A673 (cell line): ENCODE data around the gene LCE1E. TPM values are rescaled to one million over a fixed set of nuclear protein-coding genes. Genes with fewer than 3 reads are reported as not detected.

Experiments used
- BruUV-seq: library from RNA; stranded (reverse); fragments of 400-500 nt; replicated peaks from 2 replicates; lab custom pipeline; 2021; lab: Mats Ljungman, UMichigan
- CTCF ChIA-PET: fragments of 300-600 bp; sonication (Branson Sonifier 250); formaldehyde crosslinking; loops from one replicate; lab custom pipeline; 2022; ENCODE audit warnings: antibody characterized with exemption; lab: Charles Lee
- POLR2A ChIA-PET: fragments of 300-600 bp; sonication (Branson Sonifier 250); formaldehyde crosslinking; loops from one replicate; lab custom pipeline; 2022; ENCODE audit warnings: antibody characterized with exemption; ENCODE audit not compliant: low non-redundant PET; lab: Charles Lee
- DNase-seq: peaks from one replicate; pipeline ENCODE4 v3.0.0-alpha.2; 2015; ENCODE audit warnings: low spot score
- H3K27ac ChIP-seq: fragments of 200-600 bp; sonication (generic); 2 replicates; pipeline ENCODE4 v1.5.1; 2016; ENCODE audit warnings: mixed run types, low read depth, mild to moderate bottlenecking, mixed read lengths, antibody characterized with exemption, low read length; ENCODE audit not compliant: poor library complexity, severe bottlenecking
- H3K27me3 ChIP-seq: fragments of 200-600 bp; sonication (generic); replicated peaks from 2 replicates; pipeline ENCODE4 v1.6.1; 2017; ENCODE audit warnings: mixed run types, low read depth, mild to moderate bottlenecking, mixed read lengths, antibody characterized with exemption, low read length; ENCODE audit not compliant: insufficient read depth, poor library complexity
- H3K36me3 ChIP-seq: fragments of 200-600 bp; sonication (generic); 2 replicates; pipeline ENCODE4 v1.6.1; 2016; ENCODE audit warnings: mixed run types, mild to moderate bottlenecking, mixed read lengths, antibody characterized with exemption, low read length; ENCODE audit not compliant: insufficient read depth, poor library complexity, severe bottlenecking
- H3K4me1 ChIP-seq: fragments of 200-600 bp; sonication (generic); 2 replicates; pipeline ENCODE4 v1.6.1; 2017; ENCODE audit warnings: mixed run types, mild to moderate bottlenecking, mixed read lengths, antibody characterized with exemption, low read length; ENCODE audit not compliant: insufficient read depth, poor library complexity, severe bottlenecking
- H3K4me3 ChIP-seq: fragments of 200-600 bp; sonication (generic); 2 replicates; pipeline ENCODE4 v1.5.1; 2016; ENCODE audit warnings: low read depth, mixed run types, mild to moderate bottlenecking, mixed read lengths, low read length; ENCODE audit not compliant: poor library complexity, severe bottlenecking
- H3K9me3 ChIP-seq: fragments of 200-600 bp; sonication (generic); 2 replicates; pipeline ENCODE4 v1.6.1; 2016; ENCODE audit warnings: mixed run types, low read depth, mild to moderate bottlenecking, mixed read lengths, antibody characterized with exemption, low read length; ENCODE audit not compliant: poor library complexity, severe bottlenecking
- CTCF ChIP-seq: fragments of 300-800, 200-600 bp; sonication (generic); conservative IDR thresholded peaks from 2 replicates; pipeline ENCODE4 v1.5.1; 2017; ENCODE audit warnings: low read depth, mild to moderate bottlenecking, antibody characterized with exemption, low read length, moderate library complexity, mixed read lengths
- EZH2 ChIP-seq: fragments of 200-600 bp; sonication (generic); IDR thresholded peaks from 2 replicates; pipeline ENCODE4 v1.6.1; 2017; ENCODE audit warnings: borderline replicate concordance, low read depth, mild to moderate bottlenecking, mixed read lengths, antibody characterized with exemption, low read length; ENCODE audit not compliant: poor library complexity, severe bottlenecking
- intact Hi-C: fragments of 100-400 bp; cut with micrococcal nuclease; formaldehyde crosslinking; loops from one replicate; pipeline ENCODE4 v1.10.0; 2022; ENCODE audit not compliant: unreplicated experiment
- total RNA-seq: library from RNA; stranded (reverse); gene quantifications from 2 replicates; pipeline ENCODE4 v1.2.3, GENCODE V29; 2021

Gene LCE1E
- total RNA-seq, 1 experiment from 2014 or later, result not detected

- ChIA-PET CTCF (no interaction called here), POLR2A (no interaction called here)
- TF ChIP-seq CTCF (no peak), EZH2 (no peak)
Observed at GRCh38 chr1:152753586-152753985, 32.5 kb upstream of the LCE1E start.

GRCh38 chr1:152756872-152757271 is 29.2 kb upstream of the LCE1E start:
- Histone ChIP-seq H3K27me3 (peaks cover 3% of the 10 kb centered on the region), H3K4me3 (no peak overlapping the region)

More at GRCh38 chr1:152753586-152753985, 32.5 kb upstream of the LCE1E start:
- H3K9me3 ChIP-seq, result no peaks in the 10 kb centered on the region
- no peak overlapping the region for H3K4me3 ChIP-seq
- H3K4me1 ChIP-seq, result no peaks in the 10 kb centered on the region
- no peaks in the 10 kb centered on the region for H3K36me3 ChIP-seq
- no TSS peak for BruUV-seq
- no peak overlapping the region for H3K27ac ChIP-seq
- no peak for DNase-seq
- intact Hi-C loops, result no loop called here
- peaks cover 18% of the 10 kb centered on the region for H3K27me3 ChIP-seq

GRCh38 chr1:152757747-152758146 is 28.3 kb upstream of the LCE1E start, which contains the start of gene KPRP:
Gene KPRP, plus strand, starts transcription at chr1:152758025. Its CDS starts 1,564 bp downstream, at chr1:152759589.
- Histone ChIP-seq H3K4me1 (no peaks in the 10 kb centered on the region), H3K4me3 (no peak within 1 kb of the TSS), H3K27me3 (peaks cover 3% of the 10 kb centered on the region), H3K36me3 (no peaks in the 10 kb centered on the region), H3K27ac (no peak within 1 kb of the TSS), H3K9me3 (no peaks in the 10 kb centered on the region)
- intact Hi-C loops, result no loop called here
- TF ChIP-seq EZH2 (no peak), CTCF (no peak)
- POLR2A ChIA-PET, result no interaction called here
- DNase-seq, result no peak
- CTCF ChIA-PET, result no interaction called here
- no TSS peak for BruUV-seq

More at GRCh38 chr1:152756872-152757271, 29.2 kb upstream of the LCE1E start:
- no peak for DNase-seq
- no peaks in the 10 kb centered on the region for H3K4me1 ChIP-seq
- intact Hi-C loops, result no loop called here
- H3K36me3 ChIP-seq, result no peaks in the 10 kb centered on the region
- POLR2A ChIA-PET, result no interaction called here
- H3K9me3 ChIP-seq, result no peaks in the 10 kb centered on the region
- TF ChIP-seq CTCF, result no peak
- no peak for TF ChIP-seq EZH2
- no TSS peak for BruUV-seq
- no peak overlapping the region for H3K27ac ChIP-seq
- CTCF ChIA-PET, result no interaction called here
